Parathyroid adenoma (tissue), 2 donors: ENCODE measurements around the gene POLG2.

Source experiments
- H2AFZ ChIP-seq: fragments of 300-600 bp; sonication (generic); one replicate; pipeline ENCODE4 v1.7.0; 2017; ENCODE audit warnings: antibody characterized with exemption, mild to moderate bottlenecking
- H3K27ac ChIP-seq: fragments of 300-600 bp; sonication (generic); one replicate; pipeline ENCODE4 v1.7.0; 2017
- H3K27me3 ChIP-seq: fragments of 300-600 bp; sonication (generic); one replicate; pipeline ENCODE4 v1.7.0; 2017; ENCODE audit warnings: low read length; ENCODE audit not compliant: control insufficient read depth, insufficient read depth
- H3K36me3 ChIP-seq: fragments of 300-600 bp; sonication (generic); one replicate; pipeline ENCODE4 v1.7.0; 2017; ENCODE audit warnings: low read length; ENCODE audit not compliant: control insufficient read depth, insufficient read depth
- H3K4me1 ChIP-seq: fragments of 300-600 bp; sonication (generic); one replicate; pipeline ENCODE4 v1.7.0; 2017; ENCODE audit warnings: control low read depth
- H3K4me2 ChIP-seq: fragments of 300-600 bp; sonication (generic); one replicate; pipeline ENCODE4 v1.7.0; 2017; ENCODE audit warnings: low read length
- H3K4me3 ChIP-seq: fragments of 300-600 bp; sonication (generic); one replicate; pipeline ENCODE4 v1.7.0; 2017; ENCODE audit warnings: low read depth, low read length
- H3K79me2 ChIP-seq: fragments of 300-600 bp; sonication (generic); one replicate; pipeline ENCODE4 v1.7.0; 2017; ENCODE audit warnings: control low read depth
- H3K9ac ChIP-seq: fragments of 300-600 bp; sonication (generic); one replicate; pipeline ENCODE4 v1.7.0; 2017; ENCODE audit warnings: mild to moderate bottlenecking
- H3K9me3 ChIP-seq: fragments of 300-600 bp; sonication (generic); one replicate; pipeline ENCODE4 v1.7.0; 2017; ENCODE audit warnings: low read length; ENCODE audit not compliant: control insufficient read depth
- TF ChIP-seq, protein P1 (sequence below): fragments of 300-600 bp; sonication (generic); IDR thresholded peaks from one replicate; pipeline ENCODE4 v1.7.0; 2017; ENCODE audit warnings: antibody characterized with exemption, mild to moderate bottlenecking
- donor health status: primary hyperparathyroidism.

The POLG2 gene

DNA sequence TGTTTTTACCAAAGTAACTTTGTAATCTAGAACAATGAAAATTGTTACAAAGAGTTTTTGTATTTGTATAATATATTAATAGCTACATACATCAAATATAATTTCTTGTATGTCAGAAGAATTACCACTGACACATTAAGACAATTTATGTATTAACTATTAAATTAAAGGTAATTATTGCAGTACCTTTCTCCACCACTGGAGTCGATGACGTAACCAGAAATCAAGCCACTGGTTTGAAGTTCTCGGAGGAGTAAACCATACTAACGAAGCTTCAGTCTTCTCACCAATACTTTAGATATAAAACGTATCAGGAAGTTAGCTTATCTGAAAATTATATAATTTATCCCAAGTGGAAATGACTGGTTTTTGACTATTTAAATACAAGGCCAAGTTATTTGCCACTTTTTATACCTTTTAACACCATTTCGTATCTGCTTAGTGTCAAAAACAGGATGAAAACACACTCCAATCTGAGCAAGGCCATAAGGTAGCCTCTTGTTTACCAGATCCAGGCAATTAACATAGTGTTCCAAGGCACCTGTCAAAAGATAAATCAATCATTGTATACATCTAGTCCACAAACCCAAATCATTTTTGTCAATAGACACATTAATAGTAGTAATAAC, 4.3 kb downstream of the POLG2 start:
- no peak overlapping the region for H3K4me3 ChIP-seq
- no peak overlapping the region for H3K9ac ChIP-seq
- H3K9me3 ChIP-seq: no peaks in the 10 kb centered on the region
- no peak overlapping the region for H3K4me2 ChIP-seq
- H3K27ac ChIP-seq: no peak overlapping the region
- no peaks in the 10 kb centered on the region for H3K36me3 ChIP-seq
- TF ChIP-seq, protein P1, sequence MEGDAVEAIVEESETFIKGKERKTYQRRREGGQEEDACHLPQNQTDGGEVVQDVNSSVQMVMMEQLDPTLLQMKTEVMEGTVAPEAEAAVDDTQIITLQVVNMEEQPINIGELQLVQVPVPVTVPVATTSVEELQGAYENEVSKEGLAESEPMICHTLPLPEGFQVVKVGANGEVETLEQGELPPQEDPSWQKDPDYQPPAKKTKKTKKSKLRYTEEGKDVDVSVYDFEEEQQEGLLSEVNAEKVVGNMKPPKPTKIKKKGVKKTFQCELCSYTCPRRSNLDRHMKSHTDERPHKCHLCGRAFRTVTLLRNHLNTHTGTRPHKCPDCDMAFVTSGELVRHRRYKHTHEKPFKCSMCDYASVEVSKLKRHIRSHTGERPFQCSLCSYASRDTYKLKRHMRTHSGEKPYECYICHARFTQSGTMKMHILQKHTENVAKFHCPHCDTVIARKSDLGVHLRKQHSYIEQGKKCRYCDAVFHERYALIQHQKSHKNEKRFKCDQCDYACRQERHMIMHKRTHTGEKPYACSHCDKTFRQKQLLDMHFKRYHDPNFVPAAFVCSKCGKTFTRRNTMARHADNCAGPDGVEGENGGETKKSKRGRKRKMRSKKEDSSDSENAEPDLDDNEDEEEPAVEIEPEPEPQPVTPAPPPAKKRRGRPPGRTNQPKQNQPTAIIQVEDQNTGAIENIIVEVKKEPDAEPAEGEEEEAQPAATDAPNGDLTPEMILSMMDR: peak; percentile 41
- no peaks in the 10 kb centered on the region for H3K27me3 ChIP-seq
- no peak overlapping the region for H2AFZ ChIP-seq
- peaks cover 4% of the 10 kb centered on the region for H3K4me1 ChIP-seq
- H3K79me2 ChIP-seq: peaks cover 3% of the 10 kb centered on the region

DNA sequence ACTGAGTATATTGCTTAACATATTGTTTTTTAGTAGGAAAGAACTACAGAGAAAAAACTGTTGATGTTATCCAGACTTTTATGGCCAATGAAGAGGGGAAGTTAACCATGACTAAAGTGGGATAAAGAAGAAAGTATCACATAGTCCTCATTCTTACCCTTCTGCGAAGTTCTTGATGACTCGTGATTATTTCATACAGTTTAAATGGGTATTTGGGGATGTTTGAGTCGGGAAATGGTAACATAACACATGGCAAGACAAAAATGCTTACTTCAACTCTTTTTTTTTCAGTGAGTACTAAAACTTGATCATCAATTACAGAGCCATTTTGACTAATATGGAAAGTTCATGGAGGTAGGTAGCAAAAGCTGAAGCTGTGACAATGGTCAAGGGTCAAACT, 4.9 kb downstream of the POLG2 start:
- H3K4me1 ChIP-seq: no peaks in the 10 kb centered on the region
- no peak overlapping the region for H3K9ac ChIP-seq
- H3K9me3 ChIP-seq: no peaks in the 10 kb centered on the region
- no peaks in the 10 kb centered on the region for H3K36me3 ChIP-seq
- no peaks in the 10 kb centered on the region for H3K27me3 ChIP-seq
- TF ChIP-seq, protein P1: no peak
- no peak overlapping the region for H2AFZ ChIP-seq
- no peak overlapping the region for H3K4me3 ChIP-seq
- no peak overlapping the region for H3K27ac ChIP-seq
- H3K79me2 ChIP-seq: peaks cover 3% of the 10 kb centered on the region
- no peak overlapping the region for H3K4me2 ChIP-seq

DNA sequence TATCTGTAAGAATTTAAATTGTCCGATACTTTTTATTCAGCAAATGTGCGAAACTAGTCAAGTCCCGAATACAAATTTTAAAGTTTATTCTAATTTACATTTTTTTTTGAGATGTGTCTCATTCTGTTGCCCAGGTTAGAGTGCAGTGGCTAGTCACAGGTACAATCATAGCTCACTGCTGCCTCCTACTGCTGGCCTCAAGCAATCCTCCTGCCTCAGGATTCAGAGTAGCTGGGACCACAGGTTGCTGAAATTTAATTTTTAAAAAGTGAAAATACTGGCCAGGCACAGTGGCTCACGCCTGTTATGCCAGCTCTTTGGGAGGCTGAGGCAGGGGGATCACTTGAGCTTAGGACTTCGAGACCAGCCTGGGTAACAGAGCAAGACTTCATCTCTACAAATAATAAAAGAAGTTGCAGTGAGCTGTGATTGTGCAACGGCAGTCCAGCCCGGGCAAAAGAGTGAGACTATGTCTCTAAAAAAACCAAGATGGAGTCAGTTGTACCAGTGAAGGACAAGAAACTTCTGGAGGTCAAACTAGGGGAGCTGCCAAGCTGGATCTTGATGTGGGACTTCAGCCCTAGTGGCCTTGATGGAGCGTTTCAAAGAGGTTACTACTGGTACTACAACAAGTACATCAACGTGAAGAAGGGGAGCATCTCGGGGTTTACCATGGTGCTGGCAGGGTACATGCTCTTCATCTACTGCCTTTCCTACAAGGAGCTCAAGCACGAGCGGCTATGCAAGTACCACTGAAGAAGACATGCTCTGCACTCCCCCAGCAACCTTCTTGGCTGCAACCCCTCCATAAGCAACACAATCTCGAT, 5.6 kb downstream of the POLG2 start:
- Histone ChIP-seq H3K4me3 (no peak overlapping the region), H3K4me2 (no peak overlapping the region), H3K9ac (no peak overlapping the region), H3K27ac (no peak overlapping the region), H2AFZ (no peak overlapping the region), H3K36me3 (no peaks in the 10 kb centered on the region), H3K79me2 (peaks cover 3% of the 10 kb centered on the region), H3K27me3 (no peaks in the 10 kb centered on the region), H3K4me1 (no peaks in the 10 kb centered on the region), H3K9me3 (no peaks in the 10 kb centered on the region)
- TF ChIP-seq, protein P1: no peak

DNA sequence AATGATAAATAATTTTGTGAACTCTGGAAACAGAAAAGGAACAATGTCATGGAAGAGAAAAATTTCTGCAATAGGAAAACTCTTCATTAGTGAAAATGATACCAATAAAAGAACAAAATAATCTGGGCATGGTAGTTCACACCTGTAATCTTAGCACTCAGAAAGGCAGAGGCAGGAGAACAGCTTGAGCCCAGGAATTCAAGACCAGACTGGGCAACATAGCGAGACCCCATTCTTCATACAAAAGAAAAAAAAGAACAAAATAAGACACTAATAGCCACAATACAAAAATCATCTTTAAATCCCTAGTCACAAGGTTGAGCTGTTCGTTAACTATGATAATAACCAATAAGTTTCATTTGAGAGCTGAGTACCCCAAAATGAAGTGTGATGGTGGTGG, 8.6 kb downstream of the POLG2 start:
- TF ChIP-seq, protein P1: no peak
- H2AFZ ChIP-seq: no peak overlapping the region
- no peak overlapping the region for H3K4me2 ChIP-seq
- H3K4me1 ChIP-seq: no peaks in the 10 kb centered on the region
- H3K4me3 ChIP-seq: no peak overlapping the region
- H3K36me3 ChIP-seq: no peaks in the 10 kb centered on the region
- no peaks in the 10 kb centered on the region for H3K79me2 ChIP-seq
- no peak overlapping the region for H3K27ac ChIP-seq
- no peak overlapping the region for H3K9ac ChIP-seq
- H3K27me3 ChIP-seq: no peaks in the 10 kb centered on the region
- H3K9me3 ChIP-seq: no peaks in the 10 kb centered on the region
